CD4-positive, alpha-beta T cell treated with Interleukin-15 for 4 hours (primary cell): ENCODE results near the gene GSAP.
A peak's percentile ranks its signal among the peaks of the same experiment; 100 is the strongest.

Source experiments
- DNase-seq: peaks from one replicate; pipeline ENCODE4 v3.0.0-alpha.2; 2020; ENCODE audit warnings: low spot score

The GSAP gene

GRCh38 chr7:77434570-77435275, 18.6 kb upstream of the GSAP start:
- no peak for DNase-seq

- DNase-seq: no peak
Measured at GRCh38 chr7:77433901-77434300, 17.8 kb upstream of the GSAP start.

GRCh38 chr7:77430927-77431326, 14.8 kb upstream of the GSAP start:
- no peak for DNase-seq

GRCh38 chr7:77428777-77429231, 12.7 kb upstream of the GSAP start:
- DNase-seq: no peak

- DNase-seq: peak; percentile 17
Measured at GRCh38 chr7:77427996-77428603, 12.0 kb upstream of the GSAP start.

- no peak for DNase-seq
Measured at GRCh38 chr7:77426521-77427051, 10.4 kb upstream of the GSAP start.

- no peak for DNase-seq
Measured at GRCh38 chr7:77426052-77426404, 9.9 kb upstream of the GSAP start.

GRCh38 chr7:77425101-77426051, 9.2 kb upstream of the GSAP start:
- DNase-seq: no peak

- DNase-seq: no peak
Measured at GRCh38 chr7:77422500-77422899, 6.4 kb upstream of the GSAP start.

GRCh38 chr7:77420986-77421672, 5.0 kb upstream of the GSAP start:
- DNase-seq: no peak

GRCh38 chr7:77420438-77420837, 4.3 kb upstream of the GSAP start:
- DNase-seq: no peak

GRCh38 chr7:77419102-77419501, 3.0 kb upstream of the GSAP start:
- no peak for DNase-seq

GRCh38 chr7:77417801-77418200, 1.7 kb upstream of the GSAP start:
- no peak for DNase-seq

- no peak for DNase-seq
Measured at GRCh38 chr7:77416621-77417371, 647 bp upstream of the GSAP start.

GRCh38 chr7:77415476-77415822, 700 bp downstream of the GSAP start:
- DNase-seq: no peak

- DNase-seq: no peak
Measured at GRCh38 chr7:77413861-77414424, 2.2 kb downstream of the GSAP start.

- no peak for DNase-seq
Measured at GRCh38 chr7:77413128-77413527, 3.0 kb downstream of the GSAP start.

GRCh38 chr7:77409739-77410547, 6.2 kb downstream of the GSAP start:
- DNase-seq: no peak

- no peak for DNase-seq
Measured at GRCh38 chr7:77409005-77409738, 7.0 kb downstream of the GSAP start.
